Measurements from ENCODE around the gene C14orf180.
"Not testable (repeated sequence)": the region's sequence is repeated elsewhere in the genome, so short reads cannot be mapped to it uniquely, and the experiment has no call there.

Gene C14orf180

GRCh38 chr14:104614126-104614812 lies 34.7 kb downstream of the C14orf180 start:
- DNase-seq (ENCODE audit: low spot score), result no peak

- no peak for DNase-seq (ENCODE audit: low spot score)
These were observed 45.4 kb downstream of the C14orf180 start for GRCh38 chr14:104624939-104625338.

GRCh38 chr14:104632781-104633180 lies 53.2 kb downstream of the C14orf180 start:
- no peak for DNase-seq (ENCODE audit: low spot score)

GRCh38 chr14:104633276-104634137 lies 53.9 kb downstream of the C14orf180 start:
- DNase-seq (ENCODE audit: low spot score), result no peak

- DNase-seq (ENCODE audit: low spot score), result no peak
These were observed 54.7 kb downstream of the C14orf180 start for GRCh38 chr14:104634138-104634760.

- no peak for DNase-seq (ENCODE audit: low spot score)
These were observed 55.5 kb downstream of the C14orf180 start for GRCh38 chr14:104634886-104635570.

GRCh38 chr14:104635717-104636116 lies 56.2 kb downstream of the C14orf180 start:
- DNase-seq (ENCODE audit: low spot score), result no peak

- no peak for DNase-seq (ENCODE audit: low spot score)
These were observed 56.6 kb downstream of the C14orf180 start for GRCh38 chr14:104636131-104636530.

- not testable (repeated sequence) for DNase-seq (ENCODE audit: low spot score)
These were observed 57.4 kb downstream of the C14orf180 start for GRCh38 chr14:104636846-104637545.

- DNase-seq (ENCODE audit: low spot score), result no peak
These were observed 58.0 kb downstream of the C14orf180 start for GRCh38 chr14:104637546-104638003.

GRCh38 chr14:104638190-104638589 lies 58.6 kb downstream of the C14orf180 start:
- no peak for DNase-seq (ENCODE audit: low spot score)

- no peak for DNase-seq (ENCODE audit: low spot score)
These were observed 59.4 kb downstream of the C14orf180 start for GRCh38 chr14:104638927-104639450.

GRCh38 chr14:104639471-104639870 lies 59.9 kb downstream of the C14orf180 start:
- DNase-seq (ENCODE audit: low spot score), result no peak
